GM06990 (cell line): ENCODE measurements around the gene GALNT18.

Source experiments
- DNase-seq: peaks from one replicate; pipeline ENCODE4 v3.0.0-alpha.2; 2011; ENCODE audit not compliant: insufficient read length; ENCODE audit errors: extremely low read depth
- H3K27me3 ChIP-seq: replicated peaks from 2 replicates; pipeline ENCODE4 v1.6.0; 2011; ENCODE audit warnings: low read length; ENCODE audit not compliant: control insufficient read depth, insufficient read depth
- H3K36me3 ChIP-seq: 2 replicates; pipeline ENCODE4 v1.5.1; 2011; ENCODE audit warnings: low read length; ENCODE audit not compliant: control insufficient read depth, insufficient read depth
- H3K4me3 ChIP-seq: replicated peaks from 2 replicates; pipeline ENCODE4 v1.5.1; 2011; ENCODE audit warnings: low read depth, mild to moderate bottlenecking, control low read depth, low read length
- CTCF ChIP-seq: IDR thresholded peaks from 2 replicates; pipeline ENCODE4 v1.5.1; 2011; ENCODE audit warnings: low read length, control low read depth, mild to moderate bottlenecking, inconsistent platforms; ENCODE audit not compliant: insufficient read depth, poor library complexity, severe bottlenecking

The GALNT18 gene

GRCh38 chr11:11446967-11447366 lies 174.8 kb downstream of the GALNT18 start:
- H3K27me3 ChIP-seq, result no peaks in the 10 kb centered on the region
- DNase-seq, result no peak
- H3K4me3 ChIP-seq, result no peak overlapping the region
- H3K36me3 ChIP-seq, result no peaks in the 10 kb centered on the region
- TF ChIP-seq CTCF, result no peak

GRCh38 chr11:11446564-11446963 lies 175.2 kb downstream of the GALNT18 start:
- Histone ChIP-seq H3K27me3 (no peaks in the 10 kb centered on the region), H3K36me3 (no peaks in the 10 kb centered on the region), H3K4me3 (no peak overlapping the region)
- DNase-seq, result no peak
- TF ChIP-seq CTCF, result no peak

- DNase-seq, result no peak
- Histone ChIP-seq H3K36me3 (no peaks in the 10 kb centered on the region), H3K27me3 (no peaks in the 10 kb centered on the region), H3K4me3 (no peak overlapping the region)
- TF ChIP-seq CTCF, result no peak
Measured at GRCh38 chr11:11445441-11446185, 176.2 kb downstream of the GALNT18 start.

GRCh38 chr11:11444804-11445131 lies 177.0 kb downstream of the GALNT18 start:
- no peak for TF ChIP-seq CTCF
- no peak for DNase-seq
- H3K27me3 ChIP-seq, result no peaks in the 10 kb centered on the region
- H3K36me3 ChIP-seq, result no peaks in the 10 kb centered on the region
- no peak overlapping the region for H3K4me3 ChIP-seq

- no peak overlapping the region for H3K4me3 ChIP-seq
- H3K36me3 ChIP-seq, result no peaks in the 10 kb centered on the region
- TF ChIP-seq CTCF, result no peak
- H3K27me3 ChIP-seq, result no peaks in the 10 kb centered on the region
- no peak for DNase-seq
Measured at GRCh38 chr11:11444027-11444803, 177.6 kb downstream of the GALNT18 start.

GRCh38 chr11:11442791-11443190 lies 179.0 kb downstream of the GALNT18 start:
- no peak for TF ChIP-seq CTCF
- H3K27me3 ChIP-seq, result no peaks in the 10 kb centered on the region
- DNase-seq, result no peak
- no peaks in the 10 kb centered on the region for H3K36me3 ChIP-seq
- no peak overlapping the region for H3K4me3 ChIP-seq
